ENCODE measurements around the gene INA. TPM values are rescaled to one million over a fixed set of nuclear protein-coding genes. Genes with fewer than 3 reads are reported as not detected.
A peak's percentile ranks its signal among the peaks of the same experiment; 100 is the strongest.
"Not testable (repeated sequence)": the region's sequence is repeated elsewhere in the genome, so short reads cannot be mapped to it uniquely, and the experiment has no call there.

The INA gene
- total RNA-seq (2014; rRNA removed; shearing (Covaris generic); ENCODE audit: low replicate concordance): not detected in 2 replicates

GRCh38 chr10:103276896-103277712 lies at the start of gene INA:
Gene INA, plus strand, starts transcription at chr10:103277138. Its CDS starts 74 bp downstream, at chr10:103277212.
- peaks cover 6% of the 10 kb centered on the region for H3K9me3 ChIP-seq
- no peaks in the 10 kb centered on the region for H3K36me3 ChIP-seq
- H3K27me3 ChIP-seq: peaks cover 58% of the 10 kb centered on the region
- no peak within 1 kb of the TSS for H3K4me3 ChIP-seq
- no peak for DNase-seq

- DNase-seq: no peak
- Histone ChIP-seq H3K4me3 (no peak overlapping the region), H3K27me3 (no peaks in the 10 kb centered on the region), H3K36me3 (no peaks in the 10 kb centered on the region), H3K9me3 (peaks cover 11% of the 10 kb centered on the region)
Observed at GRCh38 chr10:103227416-103227815, 49.5 kb upstream of the INA start.

- Histone ChIP-seq H3K36me3 (no peaks in the 10 kb centered on the region), H3K27me3 (no peaks in the 10 kb centered on the region), H3K4me3 (no peak overlapping the region), H3K9me3 (no peaks in the 10 kb centered on the region; the same call in 1 of the 2 replicates)
- peak; percentile 87 for DNase-seq
Observed at GRCh38 chr10:103231047-103231551, 45.8 kb upstream of the INA start.

DNA sequence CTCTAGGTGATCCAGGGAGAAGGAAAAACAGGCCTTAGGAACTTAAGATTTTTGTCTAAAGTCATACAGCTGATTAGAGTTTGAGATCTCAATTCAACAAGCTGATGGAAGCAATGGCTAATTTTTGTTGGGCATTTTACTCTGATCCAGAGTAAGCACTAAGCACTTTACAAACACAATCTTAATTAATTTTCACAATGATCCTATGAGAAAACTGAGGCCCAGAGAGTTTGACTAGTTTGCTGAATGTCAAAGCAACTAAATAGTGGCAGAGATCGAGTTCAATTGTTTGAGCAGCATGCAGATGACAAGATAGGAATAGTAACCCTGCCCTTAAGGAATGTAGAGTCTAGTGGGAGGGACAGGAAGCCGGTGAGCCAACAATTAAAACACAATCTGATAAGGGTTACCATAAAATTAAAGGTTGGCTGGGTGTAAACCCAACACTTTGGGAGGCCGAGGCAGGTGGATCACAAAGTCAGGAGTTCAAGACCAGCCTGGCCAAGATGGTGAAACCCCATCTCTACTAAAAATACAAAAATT lies 44.7 kb upstream of the INA start:
- no peaks in the 10 kb centered on the region for H3K27me3 ChIP-seq
- no peak overlapping the region for H3K4me3 ChIP-seq
- H3K9me3 ChIP-seq: no peaks in the 10 kb centered on the region
- DNase-seq: no peak
- no peaks in the 10 kb centered on the region for H3K36me3 ChIP-seq

DNA sequence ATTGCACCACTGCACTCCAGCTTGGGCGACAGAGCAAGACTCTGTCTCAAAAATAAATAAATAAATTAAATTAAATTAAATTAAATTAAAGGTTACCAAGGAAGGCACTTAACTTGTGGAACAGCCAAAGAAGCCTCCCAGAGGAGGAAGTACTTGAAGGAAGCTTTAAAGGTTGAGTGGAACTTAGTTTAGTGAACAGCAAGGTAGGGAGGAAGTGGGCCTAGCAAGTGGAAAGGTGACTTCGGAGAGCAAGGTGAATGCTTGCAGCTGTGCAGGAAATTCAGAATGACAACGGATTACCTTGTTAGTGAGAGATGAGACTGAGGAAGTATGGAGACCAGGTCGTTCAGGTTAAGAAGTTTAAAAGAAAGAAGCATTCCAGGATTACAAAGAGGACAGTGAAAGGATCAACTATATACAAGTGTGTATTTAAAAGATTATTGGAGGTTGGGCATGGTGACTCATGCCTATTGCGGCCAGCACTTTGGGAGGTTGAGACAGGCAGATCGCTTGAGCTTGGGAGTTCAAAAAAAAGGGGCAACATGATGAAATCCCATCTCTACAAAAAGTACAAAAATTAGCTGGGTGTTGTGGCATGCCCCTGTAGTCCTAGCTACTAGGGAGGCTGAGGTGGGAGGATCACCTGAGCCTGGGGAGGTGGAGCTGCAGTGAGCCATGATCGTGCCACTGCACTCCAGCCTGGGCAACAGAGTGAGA lies 44.0 kb upstream of the INA start:
- no peak overlapping the region for H3K4me3 ChIP-seq
- no peaks in the 10 kb centered on the region for H3K27me3 ChIP-seq
- DNase-seq: peak; percentile 59
- H3K9me3 ChIP-seq: no peaks in the 10 kb centered on the region
- no peaks in the 10 kb centered on the region for H3K36me3 ChIP-seq

DNA sequence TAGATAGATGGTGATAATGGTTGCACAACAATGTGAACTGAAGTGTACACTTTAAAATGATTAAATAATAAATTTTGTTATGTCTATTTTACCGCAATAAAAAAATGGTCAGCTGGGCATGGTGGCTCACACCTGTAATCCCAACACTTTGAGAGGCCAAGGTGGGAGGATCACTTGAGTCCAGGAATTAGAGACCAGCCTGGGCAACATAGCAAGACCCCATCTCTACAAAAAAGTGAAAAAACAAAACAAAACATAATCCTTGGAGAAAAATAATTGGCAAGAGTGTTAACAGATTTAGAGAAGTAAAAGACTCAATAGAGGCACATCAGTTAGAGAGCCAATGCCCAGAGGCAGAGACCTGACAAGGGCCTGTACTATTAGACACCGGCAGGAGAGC lies 41.2 kb upstream of the INA start:
- Histone ChIP-seq H3K36me3 (no peaks in the 10 kb centered on the region), H3K4me3 (no peak overlapping the region), H3K27me3 (no peaks in the 10 kb centered on the region), H3K9me3 (no peaks in the 10 kb centered on the region)
- no peak for DNase-seq

DNA sequence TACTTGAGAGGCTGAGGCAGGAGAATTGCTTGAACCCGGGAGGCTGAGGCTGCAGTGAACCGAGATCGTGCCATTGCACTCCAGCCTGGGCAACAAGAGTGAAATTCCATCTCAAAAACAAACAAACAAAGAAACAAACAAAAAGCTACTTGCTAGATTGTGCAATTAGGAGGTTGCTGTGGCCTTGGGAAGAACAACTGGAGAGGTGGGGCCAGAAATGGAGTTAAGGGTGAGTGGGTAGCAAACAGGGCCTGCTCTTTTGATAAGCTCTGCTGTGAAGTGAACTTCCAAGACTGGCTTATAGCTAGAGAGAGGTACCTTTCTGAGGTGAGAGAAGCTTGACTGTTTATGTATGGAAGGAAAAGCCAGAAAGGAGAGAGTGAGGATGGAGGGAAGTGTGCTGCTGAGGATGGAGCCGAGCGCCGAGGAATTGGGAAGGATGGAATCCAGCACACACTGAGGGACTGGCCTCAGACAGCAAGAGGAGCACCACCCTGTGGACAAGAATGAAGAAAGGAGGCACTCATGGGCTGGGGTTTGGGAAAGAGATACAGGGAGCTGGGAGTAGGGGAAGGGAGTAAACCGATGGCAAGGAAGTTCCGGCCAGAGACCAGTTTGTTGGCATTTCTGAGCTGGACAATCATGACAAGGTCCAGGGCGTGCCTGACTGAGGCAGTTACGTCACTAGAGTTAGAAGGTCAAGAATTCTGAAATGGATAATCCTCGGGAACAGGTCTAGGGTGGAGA lies 38.3 kb upstream of the INA start:
- peak; percentile 30 for DNase-seq
- H3K36me3 ChIP-seq: no peaks in the 10 kb centered on the region
- H3K4me3 ChIP-seq: no peak overlapping the region
- no peaks in the 10 kb centered on the region for H3K9me3 ChIP-seq
- H3K27me3 ChIP-seq: no peaks in the 10 kb centered on the region

GRCh38 chr10:103241262-103242011 lies 35.5 kb upstream of the INA start:
- H3K27me3 ChIP-seq: no peaks in the 10 kb centered on the region; the same call in 1 of the 2 replicates
- peak; percentile 30 for DNase-seq
- H3K36me3 ChIP-seq: no peaks in the 10 kb centered on the region
- no peak overlapping the region for H3K4me3 ChIP-seq
- no peaks in the 10 kb centered on the region for H3K9me3 ChIP-seq

DNA sequence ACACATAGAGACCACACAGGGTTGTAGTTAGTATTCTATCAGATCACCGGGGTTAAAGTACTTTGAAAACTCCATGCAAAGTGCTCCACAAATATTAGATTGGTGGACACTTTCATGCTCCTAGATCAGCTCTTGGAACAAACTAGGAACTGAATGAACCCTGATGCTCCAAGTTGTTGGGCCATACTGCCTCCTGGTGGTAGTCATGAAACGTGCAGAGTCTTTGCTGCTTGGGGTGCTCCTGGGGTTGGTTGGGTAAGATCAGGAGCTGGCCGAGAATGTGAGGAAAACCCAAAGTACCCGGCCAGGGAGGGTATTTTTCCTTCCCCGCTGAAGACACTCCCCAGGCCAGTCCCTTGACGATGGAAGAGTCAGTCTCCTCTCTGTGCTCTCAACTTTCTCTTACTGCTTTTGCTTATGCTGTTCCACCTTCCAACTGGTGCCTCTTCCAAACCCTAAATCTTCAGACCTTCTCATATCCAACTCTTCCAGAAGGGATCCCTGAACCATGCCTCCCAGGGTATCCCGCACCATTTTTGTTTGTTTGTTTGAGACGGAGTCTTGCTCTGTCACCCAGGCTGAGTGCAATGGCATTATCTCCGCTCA lies 32.2 kb upstream of the INA start:
- Histone ChIP-seq H3K9me3 (no peaks in the 10 kb centered on the region), H3K27me3 (no peaks in the 10 kb centered on the region; the same call in 1 of the 2 replicates), H3K4me3 (no peak overlapping the region), H3K36me3 (no peaks in the 10 kb centered on the region)
- peak; percentile 57 for DNase-seq

GRCh38 chr10:103245587-103245986 lies 31.4 kb upstream of the INA start, which contains the start of gene RPEL1:
Gene RPEL1, plus strand, starts transcription at chr10:103245887. Its CDS starts 110 bp downstream, at chr10:103245997.
- H3K4me3 ChIP-seq, H3K27me3 ChIP-seq, DNase-seq, H3K36me3 ChIP-seq, H3K9me3 ChIP-seq: not testable (repeated sequence)

DNA sequence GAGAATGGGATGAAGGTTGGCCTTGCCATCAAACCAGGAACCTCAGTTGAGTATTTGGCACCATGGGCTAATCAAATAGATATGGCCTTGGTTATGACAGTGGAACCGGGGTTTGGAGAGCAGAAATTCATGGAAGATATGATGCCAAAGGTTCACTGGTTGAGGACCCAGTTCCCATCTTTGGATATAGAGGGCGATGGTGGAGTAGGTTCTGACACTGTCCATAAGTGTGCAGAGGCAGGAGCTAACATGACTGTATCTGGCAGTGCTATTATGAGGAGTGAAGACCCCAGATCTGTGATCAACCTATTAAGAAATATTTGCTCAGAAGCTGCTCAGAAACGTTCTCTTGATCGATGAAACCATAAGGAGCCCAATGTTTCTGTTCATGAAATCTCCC lies 30.6 kb upstream of the INA start:
- Histone ChIP-seq H3K4me3 (no peak overlapping the region), H3K9me3 (no peaks in the 10 kb centered on the region), H3K36me3 (no peaks in the 10 kb centered on the region), H3K27me3 (no peaks in the 10 kb centered on the region; the same call in 1 of the 2 replicates)
- DNase-seq: no peak

DNA sequence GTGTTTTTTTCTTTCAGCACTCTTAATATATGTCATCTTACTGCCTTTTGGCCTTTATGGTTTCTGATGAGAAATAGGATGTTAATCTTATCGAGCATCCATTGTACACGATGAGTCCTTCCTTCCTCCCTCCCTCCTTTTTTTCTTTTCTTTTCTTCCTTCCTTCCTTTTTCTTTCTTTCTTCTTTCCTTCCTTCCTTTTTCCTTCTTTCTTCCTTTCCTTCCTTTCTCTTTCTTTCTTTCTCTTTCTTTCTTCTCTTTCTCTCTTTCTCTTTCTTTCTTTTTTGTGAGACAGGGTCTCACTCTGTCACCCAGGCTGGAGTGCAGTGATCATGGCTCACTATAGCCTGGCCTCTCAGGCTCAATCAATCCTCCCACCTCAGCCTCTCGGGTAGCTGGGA lies 22.8 kb upstream of the INA start:
- no peaks in the 10 kb centered on the region for H3K27me3 ChIP-seq
- H3K36me3 ChIP-seq: no peaks in the 10 kb centered on the region
- peaks cover 3% of the 10 kb centered on the region; the same call in 1 of the 2 replicates for H3K9me3 ChIP-seq
- no peak overlapping the region for H3K4me3 ChIP-seq
- DNase-seq: no peak

GRCh38 chr10:103254538-103255325 lies 22.2 kb upstream of the INA start:
- DNase-seq: peak; percentile 39
- H3K36me3 ChIP-seq: no peaks in the 10 kb centered on the region
- H3K4me3 ChIP-seq: no peak overlapping the region
- H3K9me3 ChIP-seq: peaks cover 6% of the 10 kb centered on the region
- no peaks in the 10 kb centered on the region for H3K27me3 ChIP-seq

- DNase-seq: no peak
- no peaks in the 10 kb centered on the region for H3K27me3 ChIP-seq
- no peak overlapping the region for H3K4me3 ChIP-seq
Observed at GRCh38 chr10:103256613-103257012, 20.3 kb upstream of the INA start.

GRCh38 chr10:103257812-103258211 lies 19.1 kb upstream of the INA start:
- Histone ChIP-seq H3K9me3 (peaks cover 6% of the 10 kb centered on the region), H3K36me3 (no peaks in the 10 kb centered on the region), H3K27me3 (no peaks in the 10 kb centered on the region), H3K4me3 (no peak overlapping the region)
- DNase-seq: no peak

More at GRCh38 chr10:103256613-103257012, 20.3 kb upstream of the INA start:
- Histone ChIP-seq H3K36me3 (no peaks in the 10 kb centered on the region), H3K9me3 (peaks cover 6% of the 10 kb centered on the region)
